HG03097 (cell line): ENCODE results near the gene RPS15.
"Not testable (repeated sequence)": the region's sequence is repeated elsewhere in the genome, so short reads cannot be mapped to it uniquely, and the experiment has no call there.

Source experiments
- ATAC-seq: cut with Tn5 transposase; IDR thresholded peaks from one replicate; pipeline ENCODE4 v1.9.1; 2021; ENCODE audit not compliant: unreplicated experiment, low FRiP score

Gene RPS15

DNA sequence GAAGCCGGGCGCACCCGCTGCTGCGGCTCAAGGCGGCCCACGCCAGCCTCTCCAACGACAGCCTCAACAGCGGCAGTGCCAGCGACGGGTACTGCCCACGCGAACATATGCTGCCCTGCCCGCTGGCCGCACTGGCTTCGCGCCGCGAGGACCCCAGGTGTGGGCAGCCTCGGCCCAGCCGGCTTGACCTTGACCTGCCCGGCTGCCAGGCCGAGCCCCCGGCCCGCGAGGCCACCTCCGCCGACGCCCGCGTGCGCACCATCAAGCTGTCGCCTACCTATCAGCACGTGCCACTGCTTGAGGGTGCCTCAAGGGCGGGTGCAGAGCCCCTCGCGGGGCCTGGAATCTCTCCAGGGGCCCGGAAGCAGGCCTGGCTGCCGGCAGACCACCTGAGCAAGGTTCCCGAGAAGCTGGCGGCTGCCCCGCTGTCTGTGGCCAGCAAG lies 27.8 kb downstream of the RPS15 start:
- no peak for ATAC-seq

DNA sequence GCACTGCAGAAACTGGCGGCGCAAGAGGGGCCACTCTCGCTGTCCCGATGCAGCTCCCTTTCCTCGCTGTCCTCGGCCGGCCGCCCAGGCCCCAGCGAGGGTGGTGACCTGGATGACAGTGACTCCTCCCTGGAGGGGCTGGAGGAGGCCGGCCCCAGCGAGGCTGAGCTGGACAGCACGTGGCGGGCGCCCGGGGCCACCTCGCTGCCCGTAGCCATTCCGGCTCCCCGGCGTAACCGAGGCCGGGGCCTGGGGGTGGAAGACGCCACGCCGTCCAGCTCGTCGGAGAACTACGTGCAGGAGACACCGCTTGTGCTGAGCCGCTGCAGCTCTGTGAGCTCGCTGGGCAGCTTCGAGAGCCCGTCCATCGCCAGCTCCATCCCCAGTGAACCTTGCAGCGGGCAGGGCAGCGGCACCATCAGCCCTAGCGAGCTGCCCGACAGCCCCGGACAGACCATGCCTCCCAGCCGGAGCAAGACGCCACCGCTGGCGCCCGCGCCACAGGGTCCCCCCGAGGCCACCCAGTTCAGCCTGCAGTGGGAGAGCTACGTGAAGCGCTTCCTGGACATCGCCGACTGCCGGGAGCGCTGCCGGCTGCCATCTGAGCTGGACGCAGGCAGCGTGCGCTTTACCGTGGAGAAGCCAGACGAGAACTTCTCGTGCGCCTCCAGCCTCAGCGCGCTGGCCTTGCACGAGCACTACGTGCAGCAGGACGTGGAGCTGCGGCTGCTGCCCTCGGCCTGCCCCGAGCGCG lies 28.4 kb downstream of the RPS15 start:
- no peak for ATAC-seq

DNA sequence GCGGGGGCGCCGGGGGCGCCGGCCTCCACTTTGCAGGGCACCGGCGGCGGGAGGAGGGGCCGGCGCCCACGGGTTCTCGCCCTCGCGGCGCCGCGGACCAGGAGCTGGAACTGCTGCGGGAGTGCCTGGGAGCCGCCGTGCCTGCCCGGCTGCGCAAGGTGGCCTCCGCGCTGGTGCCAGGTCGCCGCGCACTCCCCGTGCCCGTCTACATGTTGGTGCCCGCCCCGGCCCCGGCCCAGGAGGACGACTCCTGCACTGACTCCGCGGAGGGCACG lies 29.0 kb downstream of the RPS15 start:
- ATAC-seq, result no peak

DNA sequence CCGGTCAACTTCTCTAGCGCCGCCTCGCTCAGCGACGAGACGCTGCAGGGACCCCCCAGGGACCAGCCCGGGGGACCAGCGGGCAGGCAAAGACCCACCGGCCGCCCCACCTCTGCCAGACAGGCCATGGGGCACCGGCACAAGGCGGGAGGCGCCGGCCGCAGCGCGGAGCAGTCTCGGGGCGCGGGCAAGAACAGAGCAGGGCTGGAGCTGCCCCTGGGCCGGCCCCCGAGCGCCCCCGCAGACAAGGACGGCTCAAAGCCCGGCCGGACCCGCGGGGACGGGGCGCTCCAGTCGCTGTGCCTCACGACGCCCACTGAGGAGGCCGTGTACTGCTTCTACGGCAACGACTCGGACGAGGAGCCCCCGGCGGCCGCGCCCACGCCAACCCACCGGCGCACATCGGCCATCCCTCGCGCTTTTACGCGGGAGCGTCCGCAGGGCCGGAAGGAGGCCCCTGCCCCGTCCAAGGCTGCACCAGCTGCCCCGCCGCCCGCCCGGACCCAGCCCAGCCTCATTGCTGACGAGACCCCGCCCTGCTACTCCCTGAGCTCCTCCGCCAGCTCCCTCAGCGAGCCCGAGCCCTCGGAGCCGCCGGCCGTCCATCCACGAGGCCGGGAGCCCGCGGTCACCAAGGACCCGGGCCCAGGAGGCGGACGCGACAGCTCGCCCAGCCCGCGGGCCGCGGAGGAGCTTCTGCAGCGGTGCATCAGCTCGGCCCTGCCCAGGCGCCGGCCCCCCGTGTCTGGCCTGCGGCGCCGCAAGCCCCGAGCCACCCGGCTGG lies 29.5 kb downstream of the RPS15 start:
- ATAC-seq, result no peak

DNA sequence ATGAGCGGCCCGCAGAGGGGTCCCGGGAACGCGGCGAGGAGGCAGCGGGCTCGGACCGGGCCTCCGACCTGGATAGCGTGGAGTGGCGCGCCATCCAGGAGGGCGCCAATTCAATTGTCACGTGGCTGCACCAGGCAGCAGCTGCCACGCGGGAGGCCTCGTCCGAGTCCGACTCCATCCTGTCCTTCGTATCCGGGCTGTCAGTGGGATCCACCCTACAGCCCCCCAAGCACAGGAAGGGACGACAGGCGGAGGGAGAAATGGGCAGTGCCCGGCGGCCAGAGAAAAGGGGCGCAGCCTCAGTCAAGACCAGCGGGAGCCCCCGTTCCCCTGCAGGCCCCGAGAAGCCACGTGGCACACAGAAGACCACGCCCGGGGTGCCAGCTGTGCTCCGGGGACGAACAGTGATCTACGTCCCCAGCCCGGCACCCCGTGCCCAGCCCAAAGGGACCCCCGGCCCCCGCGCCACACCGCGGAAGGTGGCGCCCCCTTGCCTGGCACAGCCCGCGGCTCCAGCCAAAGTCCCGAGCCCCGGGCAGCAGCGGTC lies 30.2 kb downstream of the RPS15 start:
- ATAC-seq, result no peak

DNA sequence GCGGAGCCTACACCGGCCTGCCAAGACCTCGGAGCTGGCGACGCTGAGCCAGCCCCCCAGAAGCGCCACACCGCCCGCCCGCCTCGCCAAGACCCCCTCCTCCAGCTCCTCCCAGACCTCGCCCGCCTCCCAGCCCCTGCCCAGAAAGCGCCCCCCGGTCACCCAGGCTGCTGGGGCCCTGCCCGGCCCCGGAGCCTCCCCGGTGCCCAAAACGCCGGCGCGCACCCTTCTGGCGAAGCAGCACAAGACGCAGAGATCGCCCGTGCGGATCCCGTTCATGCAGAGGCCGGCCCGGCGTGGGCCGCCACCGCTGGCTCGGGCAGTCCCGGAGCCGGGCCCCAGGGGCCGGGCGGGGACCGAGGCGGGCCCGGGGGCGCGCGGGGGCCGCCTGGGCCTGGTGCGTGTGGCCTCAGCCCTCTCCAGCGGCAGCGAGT lies 30.6 kb downstream of the RPS15 start:
- no peak for ATAC-seq

DNA sequence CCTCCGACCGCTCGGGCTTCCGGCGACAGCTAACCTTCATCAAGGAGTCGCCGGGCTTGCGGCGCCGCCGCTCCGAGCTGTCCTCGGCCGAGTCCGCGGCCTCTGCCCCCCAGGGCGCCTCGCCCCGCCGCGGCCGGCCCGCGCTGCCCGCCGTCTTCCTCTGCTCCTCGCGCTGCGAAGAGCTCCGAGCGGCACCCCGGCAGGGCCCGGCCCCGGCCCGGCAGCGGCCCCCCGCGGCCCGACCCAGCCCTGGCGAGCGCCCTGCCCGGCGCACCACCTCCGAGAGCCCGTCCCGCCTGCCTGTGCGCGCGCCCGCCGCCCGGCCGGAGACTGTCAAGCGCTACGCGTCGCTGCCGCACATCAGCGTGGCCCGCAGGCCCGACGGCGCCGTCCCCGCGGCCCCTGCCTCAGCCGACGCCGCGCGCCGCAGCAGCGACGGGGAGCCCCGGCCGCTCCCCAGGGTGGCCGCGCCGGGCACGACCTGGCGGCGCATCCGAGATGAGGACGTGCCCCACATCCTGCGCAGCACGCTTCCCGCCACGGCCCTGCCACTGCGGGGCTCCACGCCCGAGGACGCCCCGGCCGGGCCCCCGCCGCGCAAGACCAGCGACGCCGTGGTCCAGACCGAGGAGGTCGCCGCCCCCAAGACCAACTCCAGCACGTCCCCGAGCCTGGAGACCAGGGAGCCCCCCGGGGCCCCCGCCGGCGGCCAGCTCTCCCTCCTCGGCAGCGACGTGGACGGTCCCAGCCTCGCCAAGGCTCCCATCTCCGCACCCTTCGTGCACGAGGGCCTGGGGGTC lies 31.3 kb downstream of the RPS15 start:
- ATAC-seq, result no peak

DNA sequence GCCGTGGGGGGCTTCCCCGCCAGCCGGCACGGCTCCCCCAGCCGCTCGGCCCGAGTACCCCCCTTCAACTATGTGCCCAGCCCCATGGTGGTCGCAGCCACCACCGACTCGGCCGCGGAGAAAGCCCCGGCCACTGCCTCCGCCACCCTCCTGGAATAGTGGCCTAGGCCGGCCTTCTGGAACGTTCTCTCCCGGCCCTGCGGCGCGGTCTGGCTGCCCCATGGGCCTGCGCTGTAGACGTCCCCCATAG lies 31.8 kb downstream of the RPS15 start:
- no peak for ATAC-seq

DNA sequence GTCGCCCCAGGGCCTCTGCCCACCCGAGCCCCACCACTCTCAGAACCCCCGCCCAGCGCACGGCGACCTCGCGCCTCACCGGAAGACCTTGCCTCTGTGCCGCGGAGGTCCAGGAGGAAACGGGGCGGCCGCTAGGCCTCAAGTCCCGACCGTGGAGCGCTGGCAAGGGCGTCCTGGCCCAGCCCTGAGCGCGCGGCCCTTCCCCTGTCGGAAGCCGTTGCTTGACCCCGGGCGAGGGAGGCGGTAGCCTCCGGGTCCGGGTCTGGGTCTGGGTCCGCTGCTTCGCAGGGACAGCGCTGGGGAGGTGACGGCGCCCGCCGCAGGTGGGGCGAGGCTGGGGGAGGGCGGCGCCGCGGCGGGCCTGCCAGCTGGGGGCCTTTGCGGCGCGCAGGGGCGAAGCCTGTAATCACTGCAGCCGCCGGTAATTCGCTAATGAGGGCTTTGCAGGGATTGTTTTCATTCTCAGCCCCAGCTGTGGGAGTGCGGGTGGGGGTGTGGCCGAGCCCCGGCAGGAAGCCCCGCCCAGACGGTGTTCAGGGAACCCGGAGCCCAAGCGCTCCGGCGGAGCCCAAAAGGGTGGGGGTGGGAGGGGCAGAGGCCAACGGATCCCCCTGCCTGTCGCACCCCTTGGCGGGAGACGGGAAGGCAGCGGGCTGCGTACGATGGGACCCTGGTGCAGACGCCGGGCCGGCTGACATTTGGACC lies 32.3 kb downstream of the RPS15 start:
- ATAC-seq, result no peak

DNA sequence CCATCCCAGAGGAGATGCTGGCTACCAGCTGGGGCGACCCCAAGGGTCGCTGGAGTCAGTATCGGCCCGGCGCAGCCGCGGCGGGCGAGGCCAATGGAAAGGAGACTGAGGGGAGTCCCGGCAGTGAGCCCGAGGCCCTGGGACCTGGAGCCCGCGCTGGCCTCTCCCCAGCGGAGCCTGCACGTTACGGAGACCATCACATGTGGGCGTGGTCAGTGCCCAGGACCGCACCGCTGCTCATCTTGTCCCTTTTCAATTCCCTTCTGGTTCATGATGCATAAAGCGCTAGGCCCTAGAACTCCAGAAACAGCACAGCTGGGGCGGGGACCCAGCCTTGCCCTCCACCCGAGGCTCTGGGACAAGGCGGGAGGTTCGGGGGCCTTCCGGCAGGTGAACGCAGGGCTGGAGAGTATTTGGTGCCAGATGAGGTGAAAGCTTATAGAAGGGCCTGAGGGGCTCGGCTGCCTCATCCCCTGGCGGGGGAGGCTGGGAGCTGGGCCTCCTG lies 32.9 kb downstream of the RPS15 start:
- ATAC-seq, result no peak

DNA sequence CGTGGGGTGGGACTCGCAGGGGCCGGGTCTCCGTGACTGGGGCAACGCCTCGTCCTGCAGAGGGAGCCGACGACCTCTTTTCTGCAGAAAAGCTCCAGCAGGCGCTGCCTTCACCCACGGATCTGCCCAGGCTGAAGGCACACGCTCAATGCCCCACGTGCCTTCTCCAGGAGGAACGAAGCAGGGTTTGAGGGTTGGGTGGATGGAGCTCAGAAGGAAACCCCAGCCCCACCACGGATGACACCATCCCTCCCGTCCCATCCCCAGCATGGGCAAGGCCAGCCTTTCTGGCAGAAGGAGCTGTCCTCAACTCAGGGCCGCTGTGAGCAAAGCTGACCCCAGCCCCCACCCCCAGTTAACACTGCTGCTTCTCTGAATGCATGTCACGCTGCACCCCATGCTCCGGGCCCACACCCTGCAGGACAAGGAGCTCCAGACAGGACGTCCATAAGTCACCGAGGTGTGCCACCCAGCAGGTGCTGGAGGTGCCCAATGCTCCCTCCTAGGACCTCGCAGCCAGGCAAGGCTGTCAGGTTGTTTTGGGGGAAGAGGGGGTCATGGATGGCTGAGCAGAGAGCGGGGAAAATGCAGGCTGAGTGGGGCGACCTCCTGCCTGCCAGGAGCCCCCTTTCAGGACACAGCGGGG lies 33.4 kb downstream of the RPS15 start:
- no peak for ATAC-seq

DNA sequence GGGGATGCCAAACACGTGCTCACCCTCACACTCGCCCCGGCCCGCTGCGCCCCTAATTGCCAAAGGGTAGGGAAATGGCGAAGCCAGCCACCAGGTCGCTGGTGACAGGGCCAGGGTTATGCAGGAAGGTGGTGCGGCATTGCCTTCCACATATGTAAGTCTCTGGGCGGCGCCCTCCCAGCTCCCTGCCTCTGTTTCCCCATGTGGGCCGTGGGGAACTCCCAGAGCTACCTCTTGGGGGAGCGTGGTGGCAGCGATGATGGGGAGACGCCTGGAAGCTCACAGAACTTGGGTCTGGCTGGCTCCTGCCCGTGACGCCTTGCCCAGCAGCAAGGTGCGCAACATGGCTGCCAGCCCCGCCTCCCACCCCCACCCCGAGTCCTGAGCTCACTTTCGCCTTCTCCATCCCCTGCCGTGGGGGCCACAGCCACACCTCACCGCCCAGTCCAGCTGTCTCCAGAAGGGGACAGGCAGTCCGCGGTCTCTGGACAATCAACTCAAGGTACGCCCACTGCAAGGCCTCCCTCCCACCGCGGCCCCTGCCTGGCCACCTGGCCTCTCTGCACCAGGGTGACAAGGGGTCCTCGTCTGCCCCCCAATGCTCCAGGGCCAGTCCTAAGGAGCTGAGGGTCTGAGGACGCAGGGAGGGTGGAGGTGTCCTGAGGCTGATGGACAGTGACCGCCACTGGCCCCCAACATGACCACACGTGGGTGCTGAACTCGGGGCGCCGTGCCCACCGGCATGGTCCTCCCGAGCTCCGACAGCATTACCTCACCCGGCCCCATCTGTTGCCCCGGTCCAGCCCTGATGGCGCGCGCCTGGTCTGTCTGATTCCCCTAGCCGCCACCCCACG lies 34.3 kb downstream of the RPS15 start:
- no peak for ATAC-seq

DNA sequence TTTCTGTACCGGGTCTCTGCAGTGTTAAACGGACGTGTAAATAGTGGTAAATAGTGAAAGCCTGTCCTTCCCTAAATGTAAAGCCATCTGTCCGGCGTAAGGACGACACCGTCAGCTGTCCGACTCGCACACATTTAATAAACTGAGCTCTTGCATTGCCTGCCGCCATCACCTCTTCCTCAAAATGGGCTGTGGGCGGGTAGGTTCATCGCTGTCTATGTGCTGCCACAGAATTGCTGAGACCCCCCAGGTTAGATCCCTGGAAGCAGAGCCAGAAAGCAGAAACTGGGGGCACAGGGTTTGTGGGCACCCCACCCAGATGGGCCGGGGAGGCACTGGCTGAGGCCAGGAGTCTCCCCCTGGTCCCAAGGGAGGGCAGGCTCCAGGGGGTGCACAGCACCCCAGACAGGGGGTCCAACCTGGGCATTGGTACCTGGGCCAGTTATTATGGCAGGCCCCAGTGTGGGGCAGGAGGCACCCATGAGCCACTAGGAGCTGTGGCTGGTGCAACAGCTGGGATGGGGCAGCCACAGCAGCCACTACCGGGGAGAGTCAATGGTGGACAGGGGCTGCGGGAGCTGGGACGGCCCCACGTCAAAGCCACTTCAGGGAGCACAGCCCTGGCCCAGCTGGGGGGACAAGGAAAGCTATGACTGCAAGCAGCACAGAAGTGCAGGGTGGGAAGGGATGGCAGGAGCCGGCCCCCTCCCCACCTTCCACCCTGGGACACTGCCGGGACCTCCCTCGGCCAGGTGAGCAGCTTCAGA lies 35.1 kb downstream of the RPS15 start:
- ATAC-seq, result no peak

DNA sequence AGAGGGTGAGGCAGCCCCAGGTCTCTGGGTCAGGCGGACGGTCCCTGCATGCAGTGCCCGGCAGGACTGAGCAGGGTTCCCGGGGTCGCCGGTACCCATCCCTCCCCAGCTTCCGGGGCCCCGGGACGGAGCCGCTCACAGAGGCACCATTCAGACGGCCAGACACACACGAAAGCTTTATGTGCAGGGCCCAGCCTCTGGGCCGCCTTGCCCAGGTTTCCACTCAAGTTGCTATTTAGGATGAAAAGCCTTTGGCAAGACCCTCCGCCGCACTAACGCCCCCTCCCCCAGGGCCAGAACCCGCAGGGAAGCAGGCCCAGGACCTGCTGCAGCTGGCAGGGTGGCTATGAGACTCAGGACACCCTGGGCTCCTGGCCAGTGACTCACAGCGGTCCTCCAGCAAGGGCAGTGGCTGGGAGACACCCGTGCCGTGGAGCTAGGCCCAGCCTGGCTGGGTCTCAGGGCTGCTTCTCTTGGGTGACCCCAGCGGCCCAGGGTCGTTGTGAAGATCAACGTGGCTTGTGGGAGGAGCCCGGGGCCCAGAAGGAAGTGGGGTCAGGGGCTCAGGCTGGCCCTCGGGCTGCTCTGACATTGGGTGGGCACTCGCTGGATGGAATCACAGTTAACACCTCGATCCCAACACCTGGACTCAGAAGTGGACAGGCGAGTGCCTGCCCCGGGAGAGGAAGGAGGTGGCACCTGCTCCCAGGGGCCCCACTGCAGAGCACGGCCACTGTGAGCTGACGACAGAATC lies 36.0 kb downstream of the RPS15 start:
- no peak for ATAC-seq

DNA sequence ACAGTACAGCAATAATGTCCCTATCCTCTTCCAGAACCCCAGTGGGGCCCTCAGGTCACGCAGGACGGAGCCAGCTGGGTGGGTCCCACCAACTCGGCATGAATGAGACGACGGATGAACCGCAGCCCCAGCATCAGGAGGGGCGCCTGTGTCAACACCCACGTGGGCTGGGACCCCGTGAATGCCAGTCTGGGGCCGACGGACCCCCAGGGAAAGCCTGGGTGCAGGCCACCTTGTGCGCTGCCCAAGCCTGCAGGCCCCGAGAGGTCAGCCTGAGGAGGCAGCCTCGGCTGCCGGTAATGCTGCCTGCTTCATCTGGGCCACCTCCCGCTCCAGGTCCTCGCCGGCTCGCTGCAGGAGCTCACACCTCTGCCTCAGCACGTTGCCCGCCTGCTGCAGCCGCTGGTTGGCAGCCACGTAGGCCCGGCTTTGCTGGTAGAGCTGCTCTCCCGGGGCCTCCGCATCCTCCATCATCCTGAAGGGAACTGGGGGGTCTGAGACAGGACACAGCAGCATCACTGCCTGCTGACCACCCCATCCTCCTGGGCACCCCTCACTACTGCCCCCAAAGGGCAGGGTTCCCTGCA lies 36.7 kb downstream of the RPS15 start:
- ATAC-seq, result no peak

DNA sequence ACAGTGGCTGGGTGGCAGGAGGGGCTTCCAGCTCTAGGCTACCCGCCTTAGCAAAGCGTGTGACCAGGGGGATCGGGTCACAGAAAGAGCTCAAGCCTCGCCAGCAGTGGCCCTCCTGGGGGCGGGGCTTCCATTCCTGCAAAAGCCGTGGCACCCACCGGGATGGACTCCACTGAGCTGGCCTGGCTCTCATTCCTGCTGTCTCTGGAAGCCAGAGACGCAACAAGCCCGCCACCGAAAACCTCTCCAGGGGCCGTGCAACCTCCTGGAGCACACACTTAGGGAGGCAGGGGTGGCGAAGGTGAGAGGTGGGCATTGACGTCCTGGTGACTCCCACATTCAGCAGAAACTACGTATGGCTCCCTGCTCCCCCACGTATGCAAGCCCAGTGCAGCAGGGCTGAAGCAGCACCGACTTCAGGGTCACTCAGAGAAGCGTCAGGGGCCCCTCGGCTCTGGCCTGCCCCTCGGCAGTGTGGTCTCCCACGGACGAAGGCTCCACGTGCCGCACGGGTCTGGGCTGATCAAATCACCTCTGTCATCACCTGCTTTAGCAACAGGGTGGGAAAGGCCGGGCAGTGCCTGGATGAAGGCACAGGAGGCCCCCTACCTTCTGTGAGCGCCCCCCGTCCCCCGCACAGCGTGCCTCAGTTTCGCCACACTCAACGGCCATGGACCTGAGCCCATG lies 37.7 kb downstream of the RPS15 start:
- ATAC-seq, result no peak

DNA sequence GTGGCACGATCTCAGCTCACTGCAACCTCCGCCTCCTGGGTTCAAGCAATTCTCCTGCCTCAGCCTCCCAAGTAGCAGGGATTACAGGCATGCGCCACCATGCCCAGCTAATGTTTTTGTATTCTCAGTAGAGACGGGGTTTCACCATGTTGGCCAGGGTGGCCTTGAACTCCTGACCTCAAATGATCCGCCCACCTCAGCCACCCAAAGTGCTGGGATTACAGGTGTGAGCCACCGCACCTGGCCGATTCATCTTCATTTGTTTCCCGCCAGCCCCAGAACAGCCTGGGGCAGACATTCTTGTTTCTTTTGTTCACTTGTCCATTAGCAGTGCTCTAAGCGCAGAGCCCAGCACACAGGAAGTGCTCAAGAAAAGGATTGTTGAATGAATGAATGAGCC lies 38.9 kb downstream of the RPS15 start:
- ATAC-seq, result not testable (repeated sequence)
